Kidney epithelial cell (primary cell): Measurements from ENCODE around the gene RSL1D1. TPM values are rescaled to one million over a fixed set of nuclear protein-coding genes. Genes with fewer than 3 reads are reported as not detected.

Experiments used
- DNase-seq: peaks from one replicate; pipeline ENCODE4 v3.0.0-alpha.2; 2010; ENCODE audit warnings: low read depth
- H3K27me3 ChIP-seq: 2 replicates; pipeline ENCODE4 v1.6.0; 2011; ENCODE audit warnings: low read length; ENCODE audit not compliant: control insufficient read depth, insufficient read depth
- H3K36me3 ChIP-seq: 2 replicates; pipeline ENCODE4 v1.5.1; 2011; ENCODE audit warnings: low read length; ENCODE audit not compliant: control insufficient read depth, insufficient read depth
- H3K4me3 ChIP-seq: 2 replicates; pipeline ENCODE4 v1.5.1; 2011; ENCODE audit warnings: low read depth, mild to moderate bottlenecking, control low read depth, low read length
- CTCF ChIP-seq: IDR thresholded peaks from 2 replicates; pipeline ENCODE4 v1.5.1; 2011; ENCODE audit warnings: mild to moderate bottlenecking, moderate library complexity, low read length, control low read depth, inconsistent platforms; ENCODE audit not compliant: insufficient read depth, poor library complexity, severe bottlenecking
- total RNA-seq: library from RNA; depleted of rRNA; stranded (reverse); fragments of >200 nt; gene quantifications from 2 replicates; pipeline ENCODE4 v1.2.3, GENCODE V29; 2015

Gene RSL1D1
- total RNA-seq, 1 donor from 2014 or later = 240 TPM

- Histone ChIP-seq H3K27me3 (no peaks in the 10 kb centered on the region), H3K4me3 (peak overlapping the region; percentile 95), H3K36me3 (no peaks in the 10 kb centered on the region)
- DNase-seq = no peak
- no peak for TF ChIP-seq CTCF
Measured at GRCh38 chr16:11794996-11795886, 56.1 kb downstream of the RSL1D1 start.

GRCh38 chr16:11794447-11794846 lies 56.9 kb downstream of the RSL1D1 start:
- Histone ChIP-seq H3K27me3 (no peaks in the 10 kb centered on the region), H3K36me3 (no peaks in the 10 kb centered on the region), H3K4me3 (no peak overlapping the region)
- DNase-seq = no peak
- no peak for TF ChIP-seq CTCF

- no peak for DNase-seq
- Histone ChIP-seq H3K4me3 (no peak overlapping the region), H3K27me3 (no peaks in the 10 kb centered on the region), H3K36me3 (no peaks in the 10 kb centered on the region)
- TF ChIP-seq CTCF = no peak
Measured at GRCh38 chr16:11793840-11794239, 57.5 kb downstream of the RSL1D1 start.

GRCh38 chr16:11792410-11793241 lies 58.7 kb downstream of the RSL1D1 start:
- H3K27me3 ChIP-seq = no peaks in the 10 kb centered on the region
- no peak for DNase-seq
- no peaks in the 10 kb centered on the region for H3K36me3 ChIP-seq
- no peak for TF ChIP-seq CTCF
- no peak overlapping the region for H3K4me3 ChIP-seq

GRCh38 chr16:11791144-11791828 lies 60.1 kb downstream of the RSL1D1 start:
- TF ChIP-seq CTCF = no peak
- no peaks in the 10 kb centered on the region for H3K36me3 ChIP-seq

More at GRCh38 chr16:11791144-11791828, 60.1 kb downstream of the RSL1D1 start:
- Histone ChIP-seq H3K4me3 (no peak overlapping the region), H3K27me3 (no peaks in the 10 kb centered on the region)
- DNase-seq = no peak
